NCI-H1930 (cell line): ENCODE data around the gene RNF26.
A peak's percentile ranks its signal among the peaks of the same experiment; 100 is the strongest.

Source experiments
- DNase-seq, 2 experiments: peaks; one replicate each; lab custom pipeline; 2025; lab: John Stamatoyannopoulos, UW

The RNF26 gene

DNA sequence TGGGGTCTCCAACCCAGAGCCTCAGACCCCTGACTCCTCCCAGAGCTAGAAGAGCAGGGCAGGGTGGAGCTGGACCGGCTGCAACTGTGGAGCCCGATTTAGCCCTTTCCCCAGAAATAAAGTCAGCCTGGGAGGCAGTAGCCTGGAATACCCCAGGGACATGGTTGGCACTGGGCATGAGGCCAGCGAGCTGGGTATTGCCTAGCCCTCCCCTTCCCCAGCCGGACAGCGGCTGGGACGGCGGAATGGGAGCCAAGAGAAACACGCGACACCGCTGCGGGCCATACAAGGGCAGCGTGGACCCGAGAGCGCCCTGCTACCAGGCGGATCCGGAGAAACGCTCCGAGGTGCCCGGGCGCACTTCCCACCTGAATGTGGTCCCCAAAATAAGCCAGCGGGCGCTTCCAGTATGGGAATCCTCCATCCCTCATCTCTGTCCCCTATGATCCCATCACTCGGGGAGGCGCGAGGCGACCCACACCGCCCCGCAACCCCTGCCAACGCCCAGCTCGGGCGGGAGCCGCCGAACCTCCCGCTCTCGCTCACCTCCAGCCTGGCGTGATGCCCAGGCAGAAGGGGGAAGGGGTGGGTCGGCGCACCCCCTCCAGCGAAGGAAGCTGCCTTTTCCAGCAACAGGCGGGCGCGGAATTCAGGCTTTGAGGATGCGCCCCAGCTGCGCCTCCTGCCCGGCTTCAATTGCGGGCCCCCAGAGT is 18.2 kb upstream of the RNF26 start:
- no peak for DNase-seq

DNA sequence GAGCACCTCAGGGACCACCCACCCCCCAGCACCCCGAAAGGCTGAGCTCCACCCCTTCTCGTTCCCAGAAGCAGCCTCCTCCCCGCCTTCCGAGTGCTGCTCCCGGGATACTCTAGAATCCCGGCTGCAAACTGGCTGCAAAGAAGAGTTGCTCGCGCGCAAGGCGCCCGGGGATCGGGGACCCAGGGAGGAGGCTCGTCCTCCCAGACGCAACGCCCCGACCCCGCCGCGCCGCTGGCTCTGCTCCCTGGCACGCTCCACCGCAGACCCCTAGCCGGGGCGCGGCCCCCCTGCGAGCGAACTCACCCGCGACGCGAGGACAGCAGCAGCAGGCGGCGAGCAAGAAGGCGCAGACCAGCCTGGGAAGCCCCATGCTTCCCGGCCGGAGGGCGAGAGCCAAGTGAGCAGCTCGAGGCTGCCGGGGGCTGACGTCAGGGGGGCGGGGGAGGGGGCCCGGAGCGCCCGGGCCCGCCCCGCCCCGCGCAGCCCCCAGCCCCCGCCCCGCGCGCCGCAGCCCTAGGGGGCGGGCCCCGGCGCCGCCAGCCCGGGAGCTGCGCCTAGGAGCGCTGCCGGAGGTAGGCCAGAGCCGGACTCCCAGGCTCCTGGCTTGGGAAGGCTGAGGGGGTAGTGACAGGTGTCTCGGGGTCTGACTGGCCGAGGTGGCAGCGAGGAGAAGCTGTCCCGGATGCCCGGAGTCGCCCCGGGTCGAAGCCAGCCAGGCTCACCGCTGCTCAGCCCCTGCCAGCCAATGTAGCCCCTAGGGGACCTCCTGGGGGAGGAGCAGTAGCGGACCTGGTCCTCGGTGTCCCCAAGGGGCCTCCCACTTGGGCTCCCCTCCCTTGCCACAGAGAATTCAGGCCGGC is 17.4 kb upstream of the RNF26 start, which contains the start of gene MCAM:
Gene MCAM (minus strand): TSS at position 402 of the 863 bp plus-strand sequence. CDS start 29 bp downstream, at position 373.
- DNase-seq = peak in 1 of 2 experiments; percentile 43

DNA sequence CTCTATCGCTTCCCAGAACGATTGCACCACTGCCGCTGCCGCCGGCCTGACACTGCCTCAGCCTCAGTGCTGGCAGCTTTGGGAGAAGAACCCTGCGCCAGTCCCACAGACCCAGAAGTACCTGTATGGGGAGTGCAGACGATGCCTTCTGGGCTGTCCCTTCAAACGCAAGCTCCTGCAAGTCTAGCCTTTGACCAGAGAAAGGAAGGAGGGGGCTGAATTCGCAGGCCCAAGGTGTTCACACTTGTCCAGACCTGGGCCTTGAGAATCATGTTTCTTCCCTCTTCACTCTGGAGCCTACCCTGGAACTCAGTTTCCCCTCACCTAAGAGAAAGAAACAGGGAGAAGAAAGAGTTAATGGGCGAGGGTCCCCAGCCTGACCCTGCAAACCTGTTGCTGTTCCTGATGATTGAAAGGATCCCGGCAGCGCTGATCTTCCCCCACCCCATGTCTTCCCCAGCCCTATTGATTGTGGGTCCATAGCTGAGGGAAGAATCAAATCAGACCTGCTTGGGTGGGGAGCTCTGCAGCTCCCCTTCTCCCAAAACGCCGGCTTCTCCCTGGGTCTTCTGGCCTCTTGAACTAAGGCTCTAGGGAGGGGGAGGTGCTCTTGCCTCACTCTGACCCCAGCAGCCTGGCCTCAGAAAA is 16.6 kb upstream of the RNF26 start:
- DNase-seq = no peak

GRCh38 chr11:119318240-119319135 is 15.8 kb upstream of the RNF26 start:
- no peak for DNase-seq

- DNase-seq = no peak
Measured at GRCh38 chr11:119319136-119319699, 15.1 kb upstream of the RNF26 start.

- no peak for DNase-seq
Measured at GRCh38 chr11:119319700-119320239, 14.6 kb upstream of the RNF26 start.

- no peak for DNase-seq
Measured at GRCh38 chr11:119320240-119320775, 14.0 kb upstream of the RNF26 start.

- no peak for DNase-seq
Measured at GRCh38 chr11:119320776-119321524, 13.4 kb upstream of the RNF26 start.

DNA sequence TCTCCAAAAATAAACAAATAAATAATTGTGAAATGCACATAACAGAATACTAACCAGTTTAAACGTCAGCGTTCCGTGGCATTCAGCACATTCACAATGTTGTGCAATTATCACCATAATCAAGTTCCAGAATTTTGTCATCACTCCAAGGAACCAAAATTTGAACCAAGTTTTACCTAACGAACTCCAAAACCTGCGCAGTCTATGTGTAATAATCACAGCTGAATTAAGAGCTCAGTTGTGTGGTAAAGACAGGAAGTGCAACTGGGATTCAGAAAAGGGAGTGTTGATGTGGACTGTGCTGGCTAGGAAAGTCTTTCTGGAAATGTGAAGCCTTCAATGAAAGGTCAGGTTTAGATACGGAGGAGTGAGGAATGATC is 12.0 kb upstream of the RNF26 start:
- no peak for DNase-seq

- no peak for DNase-seq
Measured at GRCh38 chr11:119322921-119323531, 11.3 kb upstream of the RNF26 start.

DNA sequence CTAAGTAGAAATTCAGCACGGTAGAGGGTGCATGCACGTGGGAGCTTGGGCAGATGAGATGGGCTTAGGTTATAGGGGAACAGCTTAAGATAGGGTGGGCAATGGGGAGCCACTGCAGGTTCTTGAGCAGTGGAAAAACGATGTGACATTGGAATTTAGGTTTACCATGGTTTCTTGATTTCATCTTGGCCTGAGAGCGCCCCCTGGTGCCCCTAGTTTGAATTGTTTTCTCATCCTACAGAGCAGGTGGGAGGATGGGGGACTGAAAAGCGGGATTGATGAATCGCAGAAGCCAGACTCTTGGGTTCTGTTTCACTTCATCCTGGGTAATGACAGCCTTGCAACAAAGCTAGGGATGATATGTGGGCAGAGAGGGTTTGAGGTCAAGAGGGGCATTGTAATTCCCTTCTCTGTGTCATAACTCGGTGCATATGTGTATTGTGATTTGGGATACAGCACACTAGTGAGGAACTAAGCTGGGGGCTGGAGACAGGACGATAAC is 10.7 kb upstream of the RNF26 start:
- peak; percentile 36 to 56 for DNase-seq

GRCh38 chr11:119324189-119324588 is 10.1 kb upstream of the RNF26 start:
- no peak for DNase-seq

DNA sequence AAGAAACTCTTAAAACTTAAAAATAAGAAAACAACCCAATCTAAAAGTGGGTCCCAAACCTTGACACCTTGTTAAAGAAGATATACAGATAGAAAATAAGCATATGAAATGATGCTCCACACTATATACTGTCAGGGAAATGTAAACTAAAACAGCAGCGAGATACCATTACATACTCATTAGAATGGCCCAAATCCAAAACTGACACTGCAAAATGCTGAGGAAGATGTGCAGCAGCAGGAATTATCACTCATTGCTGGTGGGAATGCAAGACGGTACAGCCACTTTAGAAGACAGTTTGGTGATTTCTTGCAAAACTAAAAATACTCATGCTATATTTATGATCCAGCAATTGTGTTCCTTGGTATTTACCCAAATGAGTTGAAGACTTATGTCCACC is 5.0 kb upstream of the RNF26 start:
- no peak for DNase-seq

GRCh38 chr11:119330237-119330636 is 4.1 kb upstream of the RNF26 start:
- DNase-seq = no peak

DNA sequence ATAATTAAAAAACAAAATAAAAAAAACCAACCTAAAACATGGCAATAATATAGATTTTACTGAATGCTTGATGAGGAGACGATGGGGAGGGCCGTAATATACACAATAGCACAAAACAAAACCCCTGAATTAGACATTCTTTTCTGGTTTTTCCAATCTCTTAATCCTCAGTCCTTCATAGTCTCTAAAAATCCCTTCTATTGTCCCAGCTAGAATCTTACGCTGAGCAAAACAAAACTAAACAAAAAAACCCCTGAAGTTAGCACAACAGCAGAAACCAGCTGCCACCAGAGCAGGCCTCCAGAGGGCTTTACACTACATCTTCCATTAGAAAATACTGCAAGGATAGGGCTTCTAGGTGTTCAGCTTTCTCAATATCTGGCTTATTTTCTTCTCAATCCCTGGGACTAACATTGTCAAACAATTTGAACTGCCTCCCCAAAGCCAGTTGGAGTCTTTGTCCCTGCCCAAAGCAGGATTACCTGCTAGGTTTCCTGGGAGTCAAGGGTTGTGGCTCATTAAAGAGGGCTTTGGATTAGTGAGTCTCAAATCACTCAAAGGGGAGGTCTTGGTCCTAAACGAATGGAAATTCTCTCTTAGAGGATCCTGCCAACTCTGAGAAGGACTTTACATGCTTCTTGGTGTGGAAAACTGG is 2.1 kb upstream of the RNF26 start:
- DNase-seq = no peak

GRCh38 chr11:119335091-119335654 is 846 bp downstream of the RNF26 start:
- no peak for DNase-seq

GRCh38 chr11:119335655-119336543 is 1.6 kb downstream of the RNF26 start:
- no peak for DNase-seq
